ENCODE data around the gene EPG5.

DNA sequence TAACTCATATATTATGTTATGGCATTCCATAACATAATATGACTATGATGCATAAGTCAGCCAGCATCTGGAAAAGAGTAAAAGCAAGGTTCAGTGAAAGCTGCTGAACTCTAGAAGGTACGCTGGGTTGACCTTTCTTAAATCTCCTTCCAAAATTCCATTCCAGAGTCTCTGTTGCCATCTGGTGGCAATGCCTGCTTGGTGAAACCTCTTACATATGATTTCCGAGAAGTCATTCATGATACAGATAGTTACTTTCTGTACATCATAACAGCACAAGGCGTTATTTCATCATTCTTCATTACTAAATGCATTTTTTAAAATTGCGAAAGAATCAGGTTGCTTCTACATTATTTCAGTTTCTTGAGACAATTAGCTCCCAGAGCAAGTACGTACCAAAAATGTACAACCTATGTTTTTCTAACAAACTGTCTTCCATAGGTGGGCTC is 7.0 kb upstream of the EPG5 start:
- TF ChIP-seq CTCF (conservative IDR thresholded peaks at IDR 0.05) (peak; percentile 81), ZFX (IDR thresholded peaks at IDR 0.05) (no peak)

Data from C4-2B (cell line).